Trophoblast cell (in vitro differentiated cells and primary cell): ENCODE results near the gene KIF1A.

Experiments used
- DNase-seq, 2 donors: peaks; one replicate each; pipeline ENCODE4 v3.0.0-alpha.2; 2016
- H2AFZ ChIP-seq: 2 replicates; pipeline ENCODE4 v1.6.1; 2013; ENCODE audit warnings: low read length, moderate library complexity, mild to moderate bottlenecking; ENCODE audit not compliant: insufficient read depth, poor library complexity
- H2AK5ac ChIP-seq: 2 replicates; pipeline ENCODE4 v1.6.1; 2013; ENCODE audit warnings: mild to moderate bottlenecking, low read length
- H2BK120ac ChIP-seq: 2 replicates; pipeline ENCODE4 v1.6.1; 2013; ENCODE audit warnings: low read length, mild to moderate bottlenecking, moderate library complexity; ENCODE audit not compliant: insufficient read depth, poor library complexity
- H2BK12ac ChIP-seq: 2 replicates; pipeline ENCODE4 v1.6.1; 2013; ENCODE audit warnings: mild to moderate bottlenecking, low read length, moderate library complexity
- H2BK5ac ChIP-seq: 2 replicates; pipeline ENCODE4 v1.6.1; 2013; ENCODE audit warnings: low read length, low read depth, moderate library complexity, mild to moderate bottlenecking; ENCODE audit not compliant: poor library complexity
- H3K14ac ChIP-seq: 2 replicates; pipeline ENCODE4 v1.6.1; 2013; ENCODE audit warnings: mild to moderate bottlenecking, low read length
- H3K18ac ChIP-seq: 2 replicates; pipeline ENCODE4 v1.6.1; 2013; ENCODE audit warnings: mild to moderate bottlenecking, low read length
- H3K23ac ChIP-seq: 2 replicates; pipeline ENCODE4 v1.6.1; 2013; ENCODE audit warnings: low read length
- H3K27ac ChIP-seq: 2 replicates; pipeline ENCODE4 v1.5.1; 2013; ENCODE audit warnings: low read depth, mild to moderate bottlenecking, inconsistent platforms, low read length, moderate library complexity
- H3K27me3 ChIP-seq: 2 replicates; pipeline ENCODE4 v1.6.1; 2013; ENCODE audit warnings: inconsistent platforms, mild to moderate bottlenecking, low read length, moderate library complexity; ENCODE audit not compliant: insufficient read depth
- H3K36me3 ChIP-seq, 2 experiments: 1 replicate in 1 of 2; 2 replicates in 1 of 2; pipeline ENCODE4 v1.6.1; 2013; ENCODE audit warnings: low read length in 2 of 2, mild to moderate bottlenecking in 2 of 2, moderate library complexity in 1 of 2; ENCODE audit not compliant: insufficient read depth in 2 of 2, control insufficient read depth in 1 of 2
- H3K4ac ChIP-seq: 2 replicates; pipeline ENCODE4 v1.6.1; 2013; ENCODE audit warnings: low read depth, mild to moderate bottlenecking, low read length, moderate library complexity
- H3K4me1 ChIP-seq, 2 experiments: 1 replicate in 1 of 2; 2 replicates in 1 of 2; pipeline ENCODE4 v1.6.1; 2013; ENCODE audit warnings: low read length in 2 of 2, mild to moderate bottlenecking in 2 of 2, moderate library complexity in 1 of 2; ENCODE audit not compliant: insufficient read depth in 2 of 2, control insufficient read depth in 1 of 2
- H3K4me2 ChIP-seq: 2 replicates; pipeline ENCODE4 v1.6.1; 2013; ENCODE audit warnings: inconsistent platforms, mild to moderate bottlenecking, low read length, moderate library complexity
- H3K4me3 ChIP-seq: 2 replicates; pipeline ENCODE4 v1.5.1; 2013; ENCODE audit warnings: mild to moderate bottlenecking, low read depth, low read length, inconsistent platforms
- H3K79me1 ChIP-seq: one replicate; pipeline ENCODE4 v1.6.1; 2013; ENCODE audit warnings: low read length
- H3K79me2 ChIP-seq: 2 replicates; pipeline ENCODE4 v1.6.1; 2013; ENCODE audit warnings: low read length, mild to moderate bottlenecking; ENCODE audit not compliant: control insufficient read depth, insufficient read depth, poor library complexity
- H3K9ac ChIP-seq: 2 replicates; pipeline ENCODE4 v1.6.1; 2013; ENCODE audit warnings: mild to moderate bottlenecking, low read length
- H3K9me3 ChIP-seq: 2 replicates; pipeline ENCODE4 v1.6.1; 2013; ENCODE audit warnings: low read depth, mild to moderate bottlenecking, control low read depth, inconsistent platforms, low read length; ENCODE audit not compliant: insufficient read depth
- H4K12ac ChIP-seq: 2 replicates; pipeline ENCODE4 v1.6.1; 2013; ENCODE audit warnings: low read depth, mild to moderate bottlenecking, low read length, moderate library complexity
- H4K8ac ChIP-seq: 2 replicates; pipeline ENCODE4 v1.6.1; 2013; ENCODE audit warnings: low read depth, mild to moderate bottlenecking, low read length, moderate library complexity
- H4K91ac ChIP-seq: one replicate; pipeline ENCODE4 v1.6.1; 2013; ENCODE audit warnings: low read depth, mild to moderate bottlenecking, low read length, moderate library complexity
- WGBS: extraction: QIAGEN DNeasy Blood & Tissue Kit; methylation state at CpG from one replicate; pipeline ENCODE4 v1.1.7; 2013; ENCODE audit warnings: missing lambda C conversion rate; ENCODE audit not compliant: insufficient read length, insufficient coverage; ENCODE audit errors: extremely low coverage; 5-methylcytosine and 5-hydroxymethylcytosine counted together

KIF1A gene

GRCh38 chr2:240689975-240690374 is 130.0 kb downstream of the KIF1A start:
- Histone ChIP-seq H3K79me1 (no peaks in the 10 kb centered on the region), H2AK5ac (no peak overlapping the region), H2AFZ (no peak overlapping the region), H3K18ac (no peak overlapping the region), H3K9ac (no peak overlapping the region), H4K12ac (no peak overlapping the region), H2BK12ac (no peak overlapping the region), H2BK5ac (no peak overlapping the region), H4K8ac (no peak overlapping the region), H3K23ac (no peak overlapping the region), H3K4me3 (no peak overlapping the region), H3K36me3 (no peaks in the 10 kb centered on the region), H3K9me3 (no peaks in the 10 kb centered on the region), H3K4me1 (peaks cover 0 to 4% of the 10 kb centered on the region in 2 experiments), H2BK120ac (no peak overlapping the region), H3K4me2 (no peak overlapping the region), H3K79me2 (no peaks in the 10 kb centered on the region), H4K91ac (no peak overlapping the region), H3K4ac (no peak overlapping the region), H3K27ac (no peak overlapping the region), H3K27me3 (no peaks in the 10 kb centered on the region), H3K14ac (no peak overlapping the region)
- WGBS, result no CpG with 5 or more reads among the region's 11 CpGs
- DNase-seq, result no peak

GRCh38 chr2:240688553-240688919 is 131.5 kb downstream of the KIF1A start:
- DNase-seq, result no peak
- Histone ChIP-seq H3K18ac (no peak overlapping the region), H3K4me3 (no peak overlapping the region), H3K4ac (no peak overlapping the region), H3K4me2 (no peak overlapping the region), H3K79me1 (no peaks in the 10 kb centered on the region), H3K4me1 (peaks cover 0 to 4% of the 10 kb centered on the region in 2 experiments), H3K23ac (no peak overlapping the region), H4K8ac (no peak overlapping the region), H3K79me2 (no peaks in the 10 kb centered on the region), H3K14ac (no peak overlapping the region), H2AK5ac (no peak overlapping the region), H4K91ac (no peak overlapping the region), H2BK12ac (no peak overlapping the region), H3K27ac (no peak overlapping the region), H3K27me3 (no peaks in the 10 kb centered on the region), H2BK5ac (no peak overlapping the region), H4K12ac (no peak overlapping the region), H2AFZ (no peak overlapping the region), H3K36me3 (no peaks in the 10 kb centered on the region), H3K9me3 (no peaks in the 10 kb centered on the region), H2BK120ac (no peak overlapping the region), H3K9ac (no peak overlapping the region)
- no CpG with 5 or more reads among the region's 9 CpGs for WGBS

- Histone ChIP-seq H4K12ac (no peak overlapping the region), H3K4me2 (no peak overlapping the region), H2BK5ac (no peak overlapping the region), H3K4ac (no peak overlapping the region), H2AFZ (no peak overlapping the region), H3K18ac (no peak overlapping the region), H3K27ac (no peak overlapping the region), H3K79me2 (no peaks in the 10 kb centered on the region), H3K9ac (no peak overlapping the region), H2BK120ac (no peak overlapping the region), H3K27me3 (no peaks in the 10 kb centered on the region), H2BK12ac (no peak overlapping the region), H3K36me3 (no peaks in the 10 kb centered on the region), H4K91ac (no peak overlapping the region), H3K4me1 (peaks cover 0 to 4% of the 10 kb centered on the region in 2 experiments), H4K8ac (no peak overlapping the region), H3K79me1 (no peaks in the 10 kb centered on the region), H2AK5ac (no peak overlapping the region), H3K14ac (no peak overlapping the region), H3K23ac (no peak overlapping the region), H3K4me3 (no peak overlapping the region), H3K9me3 (no peaks in the 10 kb centered on the region)
- no CpG with 5 or more reads among the region's 14 CpGs for WGBS
- DNase-seq, result no peak
Measured at GRCh38 chr2:240687741-240688552, 132.1 kb downstream of the KIF1A start.

GRCh38 chr2:240687045-240687740 is 132.8 kb downstream of the KIF1A start:
- no peak overlapping the region for H3K4me3 ChIP-seq
- no peak overlapping the region for H4K91ac ChIP-seq
- H3K27ac ChIP-seq, result no peak overlapping the region
- no peaks in the 10 kb centered on the region for H3K27me3 ChIP-seq
- H4K12ac ChIP-seq, result no peak overlapping the region
- no peaks in the 10 kb centered on the region for H3K79me1 ChIP-seq
- peaks cover 0 to 4% of the 10 kb centered on the region in 2 experiments for H3K4me1 ChIP-seq
- no peak overlapping the region for H2BK12ac ChIP-seq
- no peak overlapping the region for H3K14ac ChIP-seq
- no peaks in the 10 kb centered on the region for H3K79me2 ChIP-seq
- no CpG with 5 or more reads among the region's 20 CpGs for WGBS
- no peak overlapping the region for H2BK5ac ChIP-seq
- no peak overlapping the region for H2BK120ac ChIP-seq
- H2AK5ac ChIP-seq, result no peak overlapping the region
- no peak overlapping the region for H3K4me2 ChIP-seq
- H3K9me3 ChIP-seq, result no peaks in the 10 kb centered on the region
- no peak overlapping the region for H3K23ac ChIP-seq
- no peak overlapping the region for H4K8ac ChIP-seq
- no peak overlapping the region for H3K9ac ChIP-seq
- H3K36me3 ChIP-seq, result no peaks in the 10 kb centered on the region
- no peak overlapping the region for H3K4ac ChIP-seq
- H3K18ac ChIP-seq, result no peak overlapping the region
- no peak overlapping the region for H2AFZ ChIP-seq
- DNase-seq, result no peak
